Esophagus squamous epithelium (tissue), 5 donors: ENCODE data around the gene SEC23A. TPM values are rescaled to one million over a fixed set of nuclear protein-coding genes. Genes with fewer than 3 reads are reported as not detected.

Experiments
- DNase-seq: peaks from one replicate; lab custom pipeline; 2025; lab: John Stamatoyannopoulos, UW
- H3K27ac ChIP-seq, 4 donors: fragments of 200-600 bp; sonication (generic); one replicate each; pipeline ENCODE4 v1.5.1; 2016 to 2019; ENCODE audit warnings: mild to moderate bottlenecking in 1 of 4
- H3K27me3 ChIP-seq, 4 donors: fragments of 200-600 bp; sonication (generic); 1 replicate in 3 of 4; 2 replicates in 1 of 4; pipeline versions ENCODE4 v1.5.1 to v1.6.0; 2017 to 2021; ENCODE audit warnings: antibody characterized with exemption in 1 of 4
- H3K36me3 ChIP-seq, 3 donors: fragments of 200-600 bp; sonication (generic); one replicate each; pipeline ENCODE4 v1.5.1; 2016 to 2019
- H3K4me1 ChIP-seq, 3 donors: fragments of 200-600 bp; sonication (generic); one replicate each; pipeline ENCODE4 v1.5.1; 2017 to 2019
- H3K4me3 ChIP-seq, 4 donors: fragments of 200-600 bp; sonication (generic); 1 replicate in 3 of 4; 2 replicates in 1 of 4; pipeline ENCODE4 v1.5.1; 2016 to 2019; ENCODE audit warnings: mild to moderate bottlenecking in 2 of 4, moderate library complexity in 1 of 4
- H3K9me3 ChIP-seq, 3 donors: fragments of 200-600 bp; sonication (generic); one replicate each; pipeline ENCODE4 v1.5.1; 2016 to 2019
- CTCF ChIP-seq, 6 experiments: fragments of 450-650 bp in 4 of 6; fragments of 200-600 bp in 2 of 6; sonication (generic) in 2 of 6; IDR thresholded peaks; one replicate each; pipeline ENCODE4 v1.5.1; 2016 to 2019; ENCODE audit warnings: antibody characterized with exemption in 6 of 6, mild to moderate bottlenecking in 4 of 6, moderate library complexity in 4 of 6
- POLR2A ChIP-seq, 4 donors: fragments of 450-650 bp; IDR thresholded peaks; one replicate each; pipeline ENCODE4 v1.6.1; 2017; ENCODE audit warnings: antibody characterized with exemption in 4 of 4, mild to moderate bottlenecking in 4 of 4, moderate library complexity in 3 of 4
- WGBS, 2 donors: methylation state at CpG; one replicate each; pipeline ENCODE4 v1.1.5; 2018; 5-methylcytosine and 5-hydroxymethylcytosine counted together
- intact Hi-C: fragments of 100-400 bp; cut with DNase I; formaldehyde crosslinking; loops from one replicate; pipeline ENCODE4 v1.15.0; 2022
- total RNA-seq, 4 donors: library from RNA; depleted of rRNA; stranded (reverse); fragments of >200 nt; gene quantifications; one replicate each; pipeline ENCODE4 v1.1.0, GENCODE V29; 2016
- donor health status: DM: yes; HTN: yes; CAD: no.

Gene SEC23A
- total RNA-seq, 4 donors from 2014 or later: 25.1 to 52.5 (median 42.2) TPM

- no peaks in the 10 kb centered on the region for H3K27me3 ChIP-seq
- TF ChIP-seq POLR2A (IDR thresholded peaks at IDR 0.05) (no peak), CTCF (IDR thresholded peaks at IDR 0.05) (no peak)
- 85 to 96% methylated on average over 3 to 4 of the region's 4 CpGs for WGBS, 2 donors
- H3K36me3 ChIP-seq: peaks cover under 1 to 98% (median 4%) of the 10 kb centered on the region in 3 donors
- intact Hi-C loops: no loop called here
- no peak for DNase-seq
- H3K9me3 ChIP-seq: no peaks in the 10 kb centered on the region
- H3K27ac ChIP-seq: no peak overlapping the region
- H3K4me1 ChIP-seq: peaks cover 0 to 6% (median 0%) of the 10 kb centered on the region in 3 donors
- no peak overlapping the region for H3K4me3 ChIP-seq
These were observed 12.4 kb downstream of the SEC23A start for GRCh38 chr14:39090548-39091111.

- intact Hi-C loops: no loop called here
- DNase-seq: no peak
- Histone ChIP-seq H3K27me3 (no peaks in the 10 kb centered on the region), H3K36me3 (peaks cover 12 to 100% (median 13%) of the 10 kb centered on the region in 3 donors), H3K4me1 (no peaks in the 10 kb centered on the region), H3K9me3 (no peaks in the 10 kb centered on the region), H3K27ac (no peak overlapping the region), H3K4me3 (no peak overlapping the region)
- WGBS, 2 donors: 90 to 95% methylated on average over 2 of the region's 2 CpGs
- no peak for TF ChIP-seq POLR2A (IDR thresholded peaks at IDR 0.05)
- TF ChIP-seq CTCF (IDR thresholded peaks at IDR 0.05): no peak
These were observed 15.5 kb downstream of the SEC23A start for GRCh38 chr14:39087493-39087892.

GRCh38 chr14:39085933-39086332, 17.1 kb downstream of the SEC23A start:
- Histone ChIP-seq H3K9me3 (no peaks in the 10 kb centered on the region), H3K27ac (no peak overlapping the region), H3K27me3 (no peaks in the 10 kb centered on the region), H3K4me1 (no peaks in the 10 kb centered on the region), H3K36me3 (peaks cover 12 to 98% (median 13%) of the 10 kb centered on the region in 3 donors), H3K4me3 (no peak overlapping the region)
- no peak for DNase-seq
- intact Hi-C loops: no loop called here
- WGBS, 2 donors: 85 to 89% methylated on average over 7 of the region's 7 CpGs
- TF ChIP-seq POLR2A (IDR thresholded peaks at IDR 0.05) (no peak), CTCF (IDR thresholded peaks at IDR 0.05) (no peak)

GRCh38 chr14:39083127-39083526, 19.9 kb downstream of the SEC23A start:
- TF ChIP-seq POLR2A (IDR thresholded peaks at IDR 0.05) (no peak), CTCF (IDR thresholded peaks at IDR 0.05) (no peak)
- intact Hi-C loops: no loop called here
- no peaks in the 10 kb centered on the region for H3K27me3 ChIP-seq
- H3K4me3 ChIP-seq: no peak overlapping the region
- no peak overlapping the region for H3K27ac ChIP-seq
- H3K9me3 ChIP-seq: no peaks in the 10 kb centered on the region
- DNase-seq: no peak
- no peaks in the 10 kb centered on the region for H3K4me1 ChIP-seq
- peaks cover 8 to 95% (median 13%) of the 10 kb centered on the region in 3 donors for H3K36me3 ChIP-seq
- 70 to 71% methylated on average over 5 of the region's 5 CpGs for WGBS, 2 donors

- H3K36me3 ChIP-seq: peaks cover 8 to 95% (median 13%) of the 10 kb centered on the region in 3 donors
- intact Hi-C loops: no loop called here
These were observed 22.1 kb downstream of the SEC23A start for GRCh38 chr14:39080886-39081285.

More at GRCh38 chr14:39080886-39081285, 22.1 kb downstream of the SEC23A start:
- no peak overlapping the region for H3K4me3 ChIP-seq
- DNase-seq: no peak
- no peaks in the 10 kb centered on the region for H3K4me1 ChIP-seq
- H3K27ac ChIP-seq: no peak overlapping the region
- no peaks in the 10 kb centered on the region for H3K27me3 ChIP-seq
- 100% methylated on average over 1 of the region's 1 CpG for WGBS, 2 donors
- no peaks in the 10 kb centered on the region for H3K9me3 ChIP-seq
- no peak for TF ChIP-seq CTCF (IDR thresholded peaks at IDR 0.05)
- TF ChIP-seq POLR2A (IDR thresholded peaks at IDR 0.05): no peak
